Measurements from ENCODE around the gene MMS22L.

GRCh38 chr6:97123652-97124051 lies 159.4 kb downstream of the MMS22L start:
- TF ChIP-seq CTCF (conservative IDR thresholded peaks at IDR 0.05; ENCODE audit: low read depth in 2 of 2): no peak
- no peak for TF ChIP-seq REST (IDR thresholded peaks at IDR 0.05; ENCODE audit: unreplicated experiment)
- no peak for TF ChIP-seq EZH2 (IDR thresholded peaks at IDR 0.05; ENCODE audit: low read depth, unreplicated experiment)
- TF ChIP-seq ZNF114 (CRISPR knock-in tag; IDR thresholded peaks at IDR 0.05): no peak
- TF ChIP-seq ZNF462 (CRISPR knock-in tag; IDR thresholded peaks at IDR 0.05): no peak
- no peak for TF ChIP-seq POLR2AphosphoS5 (IDR thresholded peaks at IDR 0.05; ENCODE audit: low read depth)
- no peak for TF ChIP-seq JUNB (IDR thresholded peaks at IDR 0.05; ENCODE audit: unreplicated experiment)
- no peak for TF ChIP-seq NANOG (IDR thresholded peaks at IDR 0.05; ENCODE audit: borderline replicate concordance)
- no peak for TF ChIP-seq EZH2phosphoT487 (IDR thresholded peaks at IDR 0.05; ENCODE audit: unreplicated experiment)
- TF ChIP-seq CREB1 (CRISPR knock-in tag; IDR thresholded peaks at IDR 0.05; ENCODE audit: low read depth): no peak

Measured in GM23338 (cell line).